Sciatic nerve (tissue), 2 donors: ENCODE results near the gene SPP2. TPM values are rescaled to one million over a fixed set of nuclear protein-coding genes. Genes with fewer than 3 reads are reported as not detected.

Source experiments
- ATAC-seq: fragments of 200-7000 bp; cut with Tn5 transposase; one replicate; pipeline ENCODE4 v1.9.1; 2020; ENCODE audit warnings: mild to moderate bottlenecking, moderate library complexity
- DNase-seq: peaks from one replicate; pipeline ENCODE4 v3.0.0-alpha.2; 2020; ENCODE audit warnings: low spot score
- intact Hi-C: fragments of 100-400 bp; cut with DNase I; formaldehyde crosslinking; loops from one replicate; pipeline ENCODE4 v1.14.2; 2022
- total RNA-seq: library from RNA; stranded (reverse); fragmentation: NEBNext Ultra II Directional; extraction: Animal tissue kit (Norgen Biotek cat#: 25700); gene quantifications from one replicate; pipeline ENCODE4 v1.2.1, GENCODE V29; 2021
- donor health status: DM: no; HTN: no; CAD: no.
- donor health status: DM: no; HTN: no; CAD: no.

Gene SPP2
- total RNA-seq, 1 donor from 2014 or later, result not detected

DNA sequence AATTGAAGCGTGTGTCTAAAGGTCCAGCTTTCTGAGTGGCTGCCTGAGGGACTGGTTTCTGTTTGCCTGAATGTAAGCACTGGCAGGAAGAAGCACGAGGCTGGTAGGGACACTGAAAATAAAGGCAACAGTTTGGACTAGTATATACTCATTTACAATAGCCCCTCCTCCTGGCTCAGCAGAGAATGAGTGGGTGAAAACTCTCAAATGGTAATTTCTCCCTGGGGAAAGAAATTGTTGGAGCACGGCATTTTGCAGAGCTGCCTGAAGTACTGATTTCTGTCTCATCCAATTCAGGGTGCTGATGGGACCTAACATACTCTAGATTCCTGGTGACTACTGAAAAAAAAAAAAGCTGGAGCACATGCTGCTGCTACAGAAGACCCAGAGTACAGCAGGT lies 17.3 kb upstream of the SPP2 start:
- intact Hi-C loops, result no loop called here
- ATAC-seq, result no peak
- no peak for DNase-seq

DNA sequence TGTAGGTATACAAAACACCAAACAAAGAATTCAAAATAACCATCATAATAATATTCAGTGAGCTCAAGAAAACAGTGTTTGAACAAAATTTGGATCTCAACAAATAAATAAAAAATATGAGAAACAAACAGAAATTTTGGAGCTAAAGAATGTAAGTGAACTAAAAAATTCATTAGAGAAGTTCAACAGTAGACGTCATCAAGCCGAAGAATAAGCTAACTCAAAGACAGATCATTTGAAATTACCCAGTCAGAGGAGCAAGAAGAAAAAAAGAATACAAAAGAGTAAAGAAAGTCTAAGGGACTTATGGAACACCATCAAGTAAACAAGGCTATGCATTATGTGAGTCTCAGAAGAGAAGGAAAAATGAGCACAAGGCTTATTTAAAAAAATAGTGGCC lies 16.6 kb upstream of the SPP2 start:
- intact Hi-C loops, result no loop called here
- DNase-seq (no peak), ATAC-seq (no peak)

DNA sequence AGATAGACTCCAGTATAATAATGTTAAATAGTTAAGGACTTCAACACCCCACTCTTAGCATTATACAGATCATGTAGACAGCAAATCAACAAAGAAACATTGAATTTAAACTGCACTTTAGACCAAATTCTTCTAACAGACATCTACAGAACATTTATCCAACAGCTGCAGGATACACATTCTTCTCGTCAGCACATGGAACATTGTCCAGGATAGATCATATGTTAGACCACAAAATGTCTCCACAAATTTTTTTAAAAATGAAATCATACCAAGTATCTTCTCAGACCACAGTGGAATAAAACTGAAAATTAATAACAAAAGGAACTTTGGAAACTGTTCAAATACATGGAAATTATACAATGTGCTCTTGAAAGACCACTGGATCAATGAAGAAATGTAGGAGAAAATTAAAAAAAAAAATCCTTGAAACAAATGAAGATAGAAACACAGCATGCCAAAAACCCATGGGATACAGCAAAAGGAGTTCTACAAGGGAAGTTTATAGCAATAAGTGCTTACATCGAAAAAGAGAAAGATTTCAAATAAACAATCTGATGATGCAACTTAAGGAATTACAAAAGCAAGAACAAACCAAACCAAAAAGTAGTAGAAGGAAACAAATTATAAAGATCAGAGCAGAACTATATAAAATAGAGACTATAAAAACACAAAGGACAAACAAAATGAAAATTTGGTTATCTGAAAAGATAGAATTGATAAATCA lies 12.3 kb upstream of the SPP2 start:
- intact Hi-C loops, result no loop called here
- DNase-seq (no peak), ATAC-seq (no peak)

DNA sequence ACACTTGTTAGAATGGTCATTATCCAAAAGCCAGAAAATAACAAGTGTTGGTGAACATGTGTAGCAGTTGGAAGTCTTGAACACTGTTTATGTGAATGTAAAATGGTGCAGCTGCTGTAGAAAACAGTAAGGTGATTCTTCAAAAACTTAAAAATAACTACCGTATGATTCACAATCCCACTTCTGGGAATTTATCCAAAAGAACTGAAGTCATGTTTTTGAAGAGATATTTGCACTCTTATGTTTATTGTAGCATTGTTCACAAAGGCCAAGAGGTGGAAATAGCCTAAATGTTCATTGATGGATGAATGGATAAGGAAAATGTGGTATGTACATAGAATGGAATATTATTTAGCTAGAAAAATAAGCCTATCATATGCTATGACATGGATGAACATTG lies 6.3 kb upstream of the SPP2 start:
- no peak for ATAC-seq

DNA sequence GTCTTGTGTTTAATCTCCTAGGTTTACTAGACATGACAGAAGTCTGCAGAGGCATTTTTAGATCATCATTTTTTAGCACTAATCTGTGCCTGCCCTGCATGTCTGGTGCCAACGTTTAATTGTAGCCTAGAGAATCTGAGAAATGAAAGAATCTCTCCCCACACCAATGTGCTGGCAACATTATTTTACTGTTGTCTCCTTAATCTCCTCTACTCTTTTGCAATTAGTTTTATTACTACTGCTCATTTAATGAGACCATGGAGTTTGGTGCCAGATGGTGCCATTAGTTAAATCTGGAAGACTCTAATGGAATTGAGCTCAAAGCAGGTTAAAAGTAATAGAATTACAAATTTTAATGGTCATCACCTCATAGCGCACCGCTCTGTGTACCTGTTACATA lies 4.0 kb upstream of the SPP2 start:
- no peak for DNase-seq
- ATAC-seq, result no peak
- intact Hi-C loops, result no loop called here

More for the DNA sequence above, 6.3 kb upstream of the SPP2 start:
- DNase-seq, result no peak
- intact Hi-C loops, result no loop called here

DNA sequence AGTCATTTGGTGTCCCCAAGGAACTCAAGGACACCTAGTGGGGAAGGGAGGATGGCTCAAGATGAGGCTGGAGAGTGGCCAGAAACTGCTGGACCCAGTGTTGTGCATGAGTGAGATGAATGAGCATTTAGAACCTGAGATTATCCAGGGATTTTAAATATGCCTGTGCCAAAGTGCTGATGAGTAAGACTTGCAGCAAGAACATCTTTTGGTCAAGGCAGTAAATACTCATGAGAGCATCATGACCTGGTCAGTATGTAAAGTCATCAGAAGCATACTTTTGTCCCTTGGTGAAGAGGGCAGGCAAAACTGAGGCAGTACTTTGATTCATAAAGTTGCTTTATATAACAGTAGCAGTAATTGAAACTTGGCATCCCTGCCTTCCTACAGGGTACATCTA lies 3.1 kb upstream of the SPP2 start:
- DNase-seq, result no peak
- intact Hi-C loops, result no loop called here
- no peak for ATAC-seq

DNA sequence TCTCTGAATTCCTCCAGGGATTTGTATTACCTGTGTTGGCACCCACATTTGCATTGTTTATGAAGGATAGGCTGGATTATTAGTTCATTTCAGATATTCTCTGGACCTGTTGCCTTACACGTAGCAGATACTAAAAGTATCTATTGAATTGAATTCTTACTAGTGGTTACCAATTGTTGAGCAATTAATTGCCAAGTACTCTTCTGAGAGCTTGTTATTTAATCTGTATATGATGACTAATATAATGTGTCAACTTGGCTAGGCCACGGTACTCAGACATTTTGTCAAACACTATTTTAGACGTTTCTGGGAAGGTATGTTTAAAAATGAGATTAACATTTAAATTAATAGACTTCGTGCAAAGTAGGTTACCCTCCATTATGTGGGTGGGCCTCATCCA lies 2.5 kb upstream of the SPP2 start:
- no peak for DNase-seq
- ATAC-seq, result no peak
- intact Hi-C loops, result no loop called here

DNA sequence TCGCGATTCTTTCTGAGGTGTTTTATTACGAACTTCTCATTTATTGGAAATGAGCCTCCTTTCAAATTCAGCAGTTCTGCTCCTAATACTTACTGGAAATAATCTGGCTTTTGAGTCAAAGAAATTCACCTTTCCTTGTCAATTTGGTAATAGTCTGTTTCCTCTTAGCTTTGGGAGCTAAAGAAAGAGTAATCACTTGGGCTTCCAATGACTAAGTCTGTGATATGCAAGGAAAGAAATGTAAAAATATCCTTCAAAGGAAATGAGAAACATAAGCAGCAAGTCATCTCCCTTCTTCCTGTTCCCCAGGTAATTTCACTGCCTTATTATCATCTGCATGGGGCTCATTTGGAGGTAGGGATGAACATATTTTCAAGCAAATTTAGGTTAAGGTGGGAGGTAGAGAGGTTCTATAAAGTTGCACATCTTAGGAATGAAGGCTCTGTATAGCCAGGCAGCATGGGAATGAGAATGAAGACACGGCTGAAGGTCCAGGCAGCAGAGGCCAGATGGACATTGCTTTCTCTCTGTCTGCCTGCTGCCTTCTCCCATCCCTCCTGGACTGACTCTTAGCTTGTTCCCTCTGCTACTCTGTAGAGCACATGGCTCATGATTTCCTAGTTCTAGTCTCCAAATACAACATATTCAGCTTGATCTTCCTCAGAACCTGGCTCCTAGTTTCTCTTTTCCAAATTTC lies 1.0 kb downstream of the SPP2 start:
- ATAC-seq, result no peak
- no peak for DNase-seq
- intact Hi-C loops, result no loop called here

DNA sequence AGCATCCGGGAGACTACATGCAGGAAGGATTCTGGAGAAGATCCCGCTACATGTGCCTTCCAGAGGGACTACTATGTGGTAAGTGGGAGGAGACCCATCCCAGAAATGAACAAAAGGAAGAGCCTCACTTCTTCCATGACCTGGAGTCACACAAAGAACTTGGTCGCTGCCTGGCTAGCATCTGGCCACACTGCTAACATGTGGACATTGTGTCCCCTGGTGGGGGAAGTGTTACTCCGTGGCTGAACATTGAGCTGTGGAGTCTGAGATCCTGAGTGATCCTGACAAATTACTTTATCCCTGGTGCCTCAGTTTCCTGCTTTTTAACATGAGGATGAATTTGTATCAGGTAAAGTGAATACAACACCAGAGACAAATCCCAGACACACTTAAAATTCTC lies 8.4 kb downstream of the SPP2 start:
- no peak for ATAC-seq
- intact Hi-C loops, result no loop called here

DNA sequence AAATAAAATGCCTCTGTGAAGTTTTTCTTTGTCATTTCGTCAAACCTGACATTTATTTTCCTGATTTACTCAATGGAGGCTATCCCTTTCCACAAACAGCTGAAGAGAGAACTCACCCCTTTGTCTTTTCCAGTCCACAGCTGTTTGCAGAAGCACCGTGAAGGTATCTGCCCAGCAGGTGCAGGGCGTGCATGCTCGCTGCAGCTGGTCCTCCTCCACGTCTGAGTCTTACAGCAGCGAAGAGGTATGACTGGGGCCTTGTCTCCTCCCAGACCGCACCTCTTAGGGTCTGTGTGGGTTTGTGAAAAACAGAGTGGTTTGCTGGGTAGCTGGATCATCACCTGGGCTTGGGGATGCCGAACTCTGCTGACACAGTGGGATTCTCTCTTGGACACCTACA lies 9.7 kb downstream of the SPP2 start:
- DNase-seq (no peak), ATAC-seq (no peak)
- intact Hi-C loops, result no loop called here

More for the DNA sequence above, 8.4 kb downstream of the SPP2 start:
- DNase-seq, result no peak

DNA sequence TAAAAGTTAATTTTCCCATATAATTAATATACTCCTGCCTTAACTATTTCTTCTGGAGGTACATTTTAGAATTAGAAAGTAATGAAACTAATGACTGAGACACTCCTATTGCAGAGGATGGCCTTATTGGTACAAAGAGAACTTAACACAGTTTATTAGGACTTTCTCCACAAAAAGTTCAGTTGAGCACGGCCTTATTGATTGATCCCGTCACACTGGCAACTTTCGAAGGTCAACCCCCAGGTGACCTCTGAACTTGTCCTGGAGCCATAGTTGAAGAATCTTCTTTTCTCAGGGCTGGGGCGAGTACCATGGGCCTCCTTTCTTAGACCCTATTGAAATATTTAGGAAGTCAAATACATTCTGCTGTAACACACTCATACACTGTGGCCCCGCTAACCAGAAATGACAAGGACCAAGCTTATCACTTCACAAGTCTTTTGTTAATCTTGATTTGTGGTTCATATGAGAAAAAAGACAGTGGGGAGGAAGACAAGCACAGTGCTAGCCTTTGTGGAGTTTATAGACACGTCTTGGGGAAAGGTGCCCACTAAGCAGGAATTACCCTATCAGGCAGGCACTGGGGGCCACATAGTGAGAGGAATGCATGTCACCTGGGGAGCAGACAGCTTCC lies 11.2 kb downstream of the SPP2 start:
- DNase-seq (no peak), ATAC-seq (no peak)
- intact Hi-C loops, result no loop called here

DNA sequence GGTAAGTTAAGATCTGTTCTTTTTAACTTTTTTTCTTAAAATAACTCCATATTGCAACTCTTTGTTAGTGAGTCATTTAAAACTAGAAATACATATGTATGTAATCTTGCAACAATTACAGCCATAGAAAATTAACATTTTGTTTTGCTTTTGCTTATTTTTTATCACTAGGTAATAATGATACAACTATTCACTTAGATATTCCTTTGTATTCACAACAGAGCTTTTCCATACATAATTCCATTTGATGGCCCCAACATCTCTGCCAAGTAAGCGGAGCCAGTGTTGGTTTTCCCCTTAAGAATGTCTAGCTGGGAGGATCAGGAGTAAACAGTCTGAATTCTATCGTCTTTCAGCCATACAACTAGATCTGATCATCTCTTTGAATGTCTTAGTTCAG lies 16.1 kb downstream of the SPP2 start:
- ATAC-seq (no peak), DNase-seq (no peak)
- intact Hi-C loops, result no loop called here

DNA sequence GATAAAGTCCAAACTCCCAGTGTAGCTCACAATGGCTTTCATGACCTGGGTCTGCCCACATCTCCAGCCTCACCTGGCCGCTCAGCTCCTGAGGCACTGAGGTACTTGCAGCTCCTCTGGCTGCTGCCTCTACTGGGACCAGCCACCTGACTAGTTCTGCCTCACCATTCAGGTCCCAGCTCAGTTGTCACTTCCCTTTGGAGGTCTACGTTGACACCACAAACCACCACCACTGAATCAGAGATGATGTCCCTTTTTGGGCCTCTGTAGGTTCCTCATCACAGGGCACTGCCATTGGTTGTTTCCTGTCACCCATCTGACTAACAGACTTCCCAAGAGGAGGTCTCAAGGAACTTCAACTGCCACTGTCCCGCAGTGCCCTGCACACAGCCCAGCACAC lies 21.2 kb downstream of the SPP2 start:
- DNase-seq (no peak), ATAC-seq (no peak)
- intact Hi-C loops, result no loop called here

DNA sequence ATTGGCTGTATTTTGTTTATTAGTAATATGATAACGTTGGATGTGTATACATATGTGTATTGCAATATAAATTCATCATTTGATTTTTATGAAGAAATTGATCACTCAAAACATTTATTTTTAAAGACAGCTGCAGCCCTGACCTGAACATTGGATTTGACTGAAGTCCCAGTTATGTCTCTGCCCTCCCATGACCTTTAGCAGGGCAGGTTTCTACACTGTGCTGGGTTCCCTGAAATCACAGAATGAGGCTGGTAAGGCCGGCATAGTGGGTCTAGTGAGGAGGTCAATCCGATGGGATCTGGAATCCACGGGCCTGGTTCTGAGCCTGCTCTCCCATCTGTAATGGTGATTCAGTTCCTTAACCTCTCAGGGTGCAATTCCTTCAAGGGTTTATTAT lies 22.0 kb downstream of the SPP2 start:
- intact Hi-C loops, result no loop called here
- ATAC-seq, result no peak
- DNase-seq, result no peak

DNA sequence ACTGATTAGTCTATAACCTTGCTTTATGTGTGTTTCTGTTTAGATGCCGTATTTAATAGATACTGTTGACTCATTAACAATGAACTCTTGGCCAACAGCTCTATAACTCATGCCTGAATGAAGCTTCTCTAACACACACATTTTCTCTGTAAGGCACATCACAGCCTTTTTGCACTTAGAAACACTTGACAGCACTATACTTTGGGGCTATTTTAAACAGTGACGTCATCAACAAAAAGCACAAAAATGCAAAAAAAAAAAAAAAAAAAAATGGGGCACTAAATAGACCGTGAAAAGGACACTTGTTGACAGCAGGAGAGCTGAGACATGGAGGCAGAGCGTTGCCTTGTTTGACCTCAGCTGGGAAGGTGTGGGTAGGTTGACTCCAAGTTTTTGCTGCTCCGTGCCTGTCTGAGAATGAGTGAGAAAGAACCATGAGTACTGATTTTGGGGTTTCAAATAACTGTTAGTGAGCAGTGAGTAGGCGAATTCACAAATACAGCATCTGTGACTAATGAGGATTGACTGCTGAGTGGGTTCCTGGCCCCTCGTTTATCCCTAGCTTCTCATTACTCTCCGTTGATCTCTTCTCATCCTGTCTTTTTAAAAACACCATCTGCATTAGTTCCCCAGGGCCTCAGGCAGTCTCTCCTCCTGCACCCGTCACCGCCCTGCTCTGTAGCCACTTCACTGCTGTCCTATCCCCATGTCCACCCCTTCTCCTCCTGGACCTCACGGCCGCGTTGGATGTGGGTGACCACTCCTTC lies 24.4 kb downstream of the SPP2 start:
- ATAC-seq (no peak), DNase-seq (no peak)
- intact Hi-C loops, result no loop called here

DNA sequence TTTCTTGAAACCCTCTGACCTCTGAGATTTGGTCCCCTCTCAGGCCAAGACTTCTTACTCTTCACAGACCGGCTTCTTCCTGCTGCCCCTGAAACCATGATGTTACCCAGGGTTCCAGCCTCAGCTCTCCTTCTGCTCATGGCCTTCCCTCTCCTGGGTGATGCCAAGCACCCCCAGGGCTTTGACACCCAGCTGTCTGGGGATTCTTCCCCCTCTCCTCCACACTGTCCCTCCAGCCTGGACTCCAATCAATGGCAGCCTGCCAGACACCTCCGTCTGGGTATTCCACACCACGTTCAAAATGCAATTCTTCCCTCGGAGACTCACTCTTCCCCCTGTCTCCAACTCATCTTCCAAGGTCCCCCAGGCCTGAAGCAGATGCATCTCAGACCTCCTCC lies 25.0 kb downstream of the SPP2 start:
- ATAC-seq (no peak), DNase-seq (no peak)
- intact Hi-C loops, result no loop called here

DNA sequence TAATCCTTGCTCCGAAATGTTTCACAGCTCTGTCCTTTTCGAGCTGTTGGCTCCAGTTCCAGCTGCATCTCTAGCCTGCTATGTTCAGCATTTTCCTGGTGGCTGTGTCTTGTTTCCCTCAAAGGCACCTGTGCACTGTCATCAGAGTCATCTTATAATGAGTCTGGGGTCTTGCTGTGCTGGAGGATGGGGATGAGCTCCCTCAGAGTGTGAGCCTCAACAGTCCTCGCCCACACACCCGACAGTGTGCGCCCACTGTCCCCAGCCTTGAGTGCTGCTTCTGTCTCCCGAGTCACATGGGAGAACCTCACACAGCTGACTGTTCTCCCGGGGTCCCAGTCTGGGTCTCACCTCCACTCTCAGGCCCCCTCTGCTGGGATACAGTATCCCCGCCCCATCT lies 25.4 kb downstream of the SPP2 start:
- ATAC-seq, result no peak
- intact Hi-C loops, result no loop called here
- DNase-seq, result no peak

DNA sequence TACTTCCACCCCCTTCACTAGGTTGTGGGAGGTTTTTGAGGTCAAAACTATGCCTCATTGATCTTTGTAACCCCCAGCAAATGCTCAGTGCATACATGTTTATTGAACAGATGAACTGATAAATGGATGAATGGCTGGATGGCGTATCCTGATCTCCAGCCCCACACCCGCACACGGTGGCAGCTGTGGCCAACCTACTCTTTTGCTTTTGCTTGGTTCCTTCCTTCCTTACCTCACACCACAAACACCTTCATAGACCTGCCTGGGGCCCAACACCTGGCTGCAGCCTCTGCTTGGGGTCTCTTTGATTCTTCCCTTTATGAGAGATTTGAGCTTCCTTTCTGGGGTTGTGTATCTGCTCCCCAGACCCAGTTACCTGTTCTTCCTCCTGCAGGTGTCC lies 25.9 kb downstream of the SPP2 start:
- ATAC-seq, result no peak
- intact Hi-C loops, result no loop called here
- no peak for DNase-seq

DNA sequence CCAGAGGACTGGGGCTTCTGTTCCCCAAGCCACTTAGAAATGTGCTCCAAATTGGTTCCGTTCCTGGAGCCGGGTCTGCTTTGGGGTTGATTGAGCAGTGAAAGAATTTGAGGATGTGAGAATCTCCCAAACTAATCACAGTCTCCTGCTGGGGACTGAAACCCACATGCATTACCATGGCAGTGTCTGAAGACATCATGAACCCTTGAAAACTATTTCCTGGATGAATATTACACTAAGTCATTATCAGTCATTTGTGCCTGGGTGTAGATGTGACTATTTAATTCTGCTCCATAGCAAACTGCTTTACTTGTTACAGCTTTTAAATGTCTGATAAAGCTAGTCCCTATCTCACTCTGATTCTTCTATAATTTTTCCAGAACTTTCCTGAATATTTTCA lies 27.6 kb downstream of the SPP2 start:
- intact Hi-C loops, result no loop called here
- no peak for DNase-seq
- ATAC-seq, result no peak
